ENCODE results near the gene PARVA.

PARVA gene

GRCh38 chr11:12434325-12434654, 56.9 kb downstream of the PARVA start:
- DNase-seq: no peak

GRCh38 chr11:12435264-12435663, 57.9 kb downstream of the PARVA start:
- no peak for DNase-seq

GRCh38 chr11:12436266-12436665, 58.9 kb downstream of the PARVA start:
- no peak for DNase-seq

- no peak for DNase-seq
Observed at GRCh38 chr11:12438291-12438690, 60.9 kb downstream of the PARVA start.

- no peak for DNase-seq
Observed at GRCh38 chr11:12439615-12440014, 62.2 kb downstream of the PARVA start.

GRCh38 chr11:12440565-12440964, 63.2 kb downstream of the PARVA start:
- DNase-seq: no peak

- no peak for DNase-seq
Observed at GRCh38 chr11:12441231-12441861, 64.0 kb downstream of the PARVA start.

GRCh38 chr11:12444601-12445000, 67.2 kb downstream of the PARVA start:
- no peak for DNase-seq

GRCh38 chr11:12445001-12445400, 67.6 kb downstream of the PARVA start:
- no peak for DNase-seq

- no peak for DNase-seq
Observed at GRCh38 chr11:12446863-12447262, 69.5 kb downstream of the PARVA start.

GRCh38 chr11:12448131-12448939, 71.0 kb downstream of the PARVA start:
- DNase-seq: no peak

GRCh38 chr11:12449961-12450715, 72.8 kb downstream of the PARVA start:
- DNase-seq: no peak

GRCh38 chr11:12451179-12451814, 73.9 kb downstream of the PARVA start:
- DNase-seq: no peak

- no peak for DNase-seq
Observed at GRCh38 chr11:12453243-12453642, 75.9 kb downstream of the PARVA start.

- DNase-seq: no peak
Observed at GRCh38 chr11:12454782-12455181, 77.4 kb downstream of the PARVA start.

- no peak for DNase-seq
Observed at GRCh38 chr11:12455938-12456337, 78.6 kb downstream of the PARVA start.

- DNase-seq: no peak
Observed at GRCh38 chr11:12456651-12457579, 79.5 kb downstream of the PARVA start.

- DNase-seq: no peak
Observed at GRCh38 chr11:12458042-12458441, 80.7 kb downstream of the PARVA start.

- no peak for DNase-seq
Observed at GRCh38 chr11:12459374-12459773, 82.0 kb downstream of the PARVA start.

GRCh38 chr11:12459865-12460444, 82.6 kb downstream of the PARVA start:
- DNase-seq: no peak

- no peak for DNase-seq
Observed at GRCh38 chr11:12460466-12460865, 83.1 kb downstream of the PARVA start.

- no peak for DNase-seq
Observed at GRCh38 chr11:12461516-12461915, 84.1 kb downstream of the PARVA start.
